Measurements from ENCODE around the gene TMEM109.

Gene TMEM109

GRCh38 chr11:60927061-60927592, 13.2 kb downstream of the TMEM109 start:
- no peak for DNase-seq

GRCh38 chr11:60927600-60927999, 13.6 kb downstream of the TMEM109 start:
- no peak for DNase-seq

- DNase-seq = no peak
Observed at GRCh38 chr11:60928563-60929001, 14.6 kb downstream of the TMEM109 start.

GRCh38 chr11:60929764-60930163, 15.8 kb downstream of the TMEM109 start:
- DNase-seq = no peak

- DNase-seq = no peak
Observed at GRCh38 chr11:60930394-60930793, 16.4 kb downstream of the TMEM109 start.

GRCh38 chr11:60931917-60932316, 18.0 kb downstream of the TMEM109 start:
- DNase-seq = no peak

- DNase-seq = no peak
Observed at GRCh38 chr11:60932605-60933356, 18.8 kb downstream of the TMEM109 start.

- no peak for DNase-seq
Observed at GRCh38 chr11:60933416-60934123, 19.6 kb downstream of the TMEM109 start.

GRCh38 chr11:60934124-60934789, 20.3 kb downstream of the TMEM109 start:
- no peak for DNase-seq

- DNase-seq = no peak
Observed at GRCh38 chr11:60934790-60935605, 21.0 kb downstream of the TMEM109 start.

- DNase-seq = no peak
Observed at GRCh38 chr11:60935676-60936442, 21.9 kb downstream of the TMEM109 start.

- DNase-seq = no peak
Observed at GRCh38 chr11:60936467-60937143, 22.6 kb downstream of the TMEM109 start.

- no peak for DNase-seq
Observed at GRCh38 chr11:60937144-60937527, 23.2 kb downstream of the TMEM109 start.

- no peak for DNase-seq
Observed at GRCh38 chr11:60937811-60938210, 23.9 kb downstream of the TMEM109 start.

GRCh38 chr11:60938500-60938899, 24.5 kb downstream of the TMEM109 start:
- no peak for DNase-seq

- no peak for DNase-seq
Observed at GRCh38 chr11:60939301-60939700, 25.3 kb downstream of the TMEM109 start.

- DNase-seq = no peak
Observed at GRCh38 chr11:60939855-60940254, 25.9 kb downstream of the TMEM109 start.

GRCh38 chr11:60941371-60942119, 27.6 kb downstream of the TMEM109 start:
- no peak for DNase-seq

GRCh38 chr11:60942219-60942618, 28.3 kb downstream of the TMEM109 start:
- no peak for DNase-seq

GRCh38 chr11:60942970-60943565, 29.1 kb downstream of the TMEM109 start:
- no peak for DNase-seq
